Activated CD8-positive, alpha-beta memory T cell treated with anti-CD3 and anti-CD28 coated beads for 24 hours (primary cell): Measurements from ENCODE around the gene WDR38.
"Not testable (repeated sequence)": the region's sequence is repeated elsewhere in the genome, so short reads cannot be mapped to it uniquely, and the experiment has no call there.

Source experiments
- DNase-seq: peaks from one replicate; pipeline ENCODE4 v3.0.0-alpha.2; 2020

The WDR38 gene

GRCh38 chr9:124834591-124834990 is 18.7 kb upstream of the WDR38 start:
- DNase-seq, result no peak

- DNase-seq, result no peak
These were observed 18.2 kb upstream of the WDR38 start for GRCh38 chr9:124835026-124835557.

- DNase-seq, result not testable (repeated sequence)
These were observed 15.1 kb upstream of the WDR38 start for GRCh38 chr9:124838132-124838531.

- not testable (repeated sequence) for DNase-seq
These were observed 14.5 kb upstream of the WDR38 start for GRCh38 chr9:124838567-124839275.

GRCh38 chr9:124839612-124840299 is 13.5 kb upstream of the WDR38 start:
- no peak for DNase-seq

DNA sequence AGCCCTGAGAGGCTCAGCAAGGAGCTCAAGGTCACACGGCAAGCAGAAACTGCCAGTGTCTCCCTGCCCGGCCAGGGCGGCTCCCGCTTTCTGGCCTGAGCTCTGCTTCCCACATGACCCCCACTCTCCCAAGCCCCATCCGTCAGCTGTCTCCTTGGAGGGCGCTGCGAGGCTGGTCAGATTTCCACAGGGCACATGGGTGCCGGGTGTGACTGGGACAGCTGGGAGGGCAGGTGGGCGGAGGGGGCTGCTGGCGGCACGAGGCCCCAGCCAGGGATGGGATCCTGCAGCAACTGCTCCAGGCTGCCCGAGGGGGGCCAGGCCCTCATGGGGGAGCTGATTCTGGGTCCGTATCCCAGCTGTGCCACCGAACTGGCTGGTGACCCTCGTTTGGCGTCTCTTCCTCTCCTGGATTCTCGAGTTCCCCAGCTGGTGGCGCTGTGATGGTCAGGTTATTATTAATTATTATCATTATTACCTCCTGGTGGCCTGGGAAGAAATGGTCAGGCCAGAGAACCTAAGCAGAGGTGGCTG is 12.9 kb upstream of the WDR38 start:
- no peak for DNase-seq

- DNase-seq, result no peak
These were observed 12.0 kb upstream of the WDR38 start for GRCh38 chr9:124841075-124841821.

DNA sequence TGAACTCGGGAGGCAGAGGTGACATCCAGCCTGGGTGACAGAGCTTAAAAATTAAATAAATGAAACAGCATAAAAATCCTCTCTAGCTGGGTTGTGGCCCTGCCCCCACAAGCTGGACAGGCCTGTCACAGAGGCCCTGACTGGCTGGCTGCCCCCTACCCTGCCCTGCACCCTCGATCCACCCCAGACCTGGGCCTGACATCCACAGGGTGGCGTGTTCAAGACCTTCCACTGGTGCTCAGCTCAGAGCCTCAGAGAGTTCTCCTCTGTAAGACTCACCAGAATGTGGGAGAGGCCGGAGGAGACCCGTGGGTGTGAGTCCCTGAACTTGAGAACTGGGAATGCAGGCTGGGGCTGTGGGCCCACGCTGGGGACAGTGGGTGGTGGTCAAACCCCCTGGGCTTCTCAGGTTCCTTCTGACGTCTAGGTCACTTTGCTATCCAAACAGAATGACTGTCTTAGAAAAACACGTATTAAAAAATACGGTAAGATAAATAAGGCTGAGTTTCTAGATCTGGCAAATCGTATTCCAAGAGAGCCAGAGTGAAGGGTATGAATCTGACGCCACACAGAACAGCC is 9.7 kb upstream of the WDR38 start:
- DNase-seq, result no peak

- DNase-seq, result no peak
These were observed 9.0 kb upstream of the WDR38 start for GRCh38 chr9:124844291-124844690.

- not testable (repeated sequence) for DNase-seq
These were observed 6.8 kb upstream of the WDR38 start for GRCh38 chr9:124846467-124846866.

GRCh38 chr9:124846969-124847368 is 6.3 kb upstream of the WDR38 start:
- DNase-seq, result no peak

DNA sequence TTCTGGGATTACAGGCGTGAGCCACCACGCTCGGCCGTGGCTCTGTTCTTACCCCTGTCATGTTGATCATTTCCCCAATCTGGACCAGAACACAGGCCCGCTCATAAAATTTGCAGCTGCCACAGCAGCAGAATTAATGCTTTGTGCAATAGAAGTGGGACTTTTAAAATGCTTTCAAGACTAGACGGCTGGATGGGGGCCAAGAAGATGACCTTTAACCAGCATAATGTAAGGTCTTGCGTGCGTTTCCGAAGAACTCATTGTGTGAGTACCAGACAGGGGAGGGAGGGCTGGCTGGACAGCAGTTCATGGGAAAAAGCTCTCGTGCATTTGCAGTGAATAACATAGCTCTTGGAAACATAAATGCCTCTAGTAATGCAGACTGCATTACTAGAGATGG is 3.5 kb upstream of the WDR38 start:
- DNase-seq, result no peak

GRCh38 chr9:124852121-124852828 is 985 bp upstream of the WDR38 start:
- DNase-seq, result no peak

- DNase-seq, result no peak
These were observed 414 bp downstream of the WDR38 start for GRCh38 chr9:124853605-124854143.

GRCh38 chr9:124854161-124854560 is 901 bp downstream of the WDR38 start:
- no peak for DNase-seq

DNA sequence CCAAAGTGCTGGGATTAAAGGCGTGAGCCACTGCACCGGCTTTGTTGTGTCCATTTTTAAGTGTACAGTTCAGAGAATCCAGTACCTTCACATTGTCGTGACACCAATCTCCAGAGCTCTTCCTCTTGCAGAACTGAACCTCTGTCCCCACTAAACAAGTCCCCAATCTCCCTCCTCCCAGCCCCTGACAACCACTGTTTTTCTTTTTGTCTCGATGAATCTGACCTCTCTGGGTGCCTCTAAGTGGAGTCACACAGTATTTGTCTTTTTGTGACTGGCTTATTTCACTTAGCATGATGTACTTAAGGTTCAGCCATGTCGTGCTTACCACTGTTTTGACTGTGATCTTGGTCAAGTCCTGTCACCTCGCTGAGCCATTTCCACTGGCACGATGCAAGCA is 1.6 kb downstream of the WDR38 start:
- DNase-seq, result no peak

DNA sequence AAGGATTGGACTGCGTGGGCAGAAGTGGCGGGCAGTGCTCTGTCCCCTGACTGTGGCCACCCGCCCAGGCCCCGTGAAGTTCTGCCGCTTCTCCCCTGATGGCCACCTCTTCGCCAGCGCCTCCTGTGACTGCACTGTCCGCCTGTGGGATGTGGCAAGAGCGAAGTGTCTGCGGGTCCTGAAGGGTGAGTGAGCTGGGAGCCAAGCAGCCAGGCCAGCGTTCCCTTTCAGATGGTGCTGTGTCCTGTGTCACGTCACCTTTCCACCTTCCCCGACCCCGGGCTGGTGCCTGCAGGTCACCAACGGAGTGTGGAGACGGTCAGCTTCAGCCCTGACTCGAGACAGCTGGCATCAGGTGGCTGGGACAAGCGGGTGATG is 2.3 kb downstream of the WDR38 start:
- no peak for DNase-seq

- DNase-seq, result peak; percentile 75
These were observed 2.9 kb downstream of the WDR38 start for GRCh38 chr9:124855944-124856765.

DNA sequence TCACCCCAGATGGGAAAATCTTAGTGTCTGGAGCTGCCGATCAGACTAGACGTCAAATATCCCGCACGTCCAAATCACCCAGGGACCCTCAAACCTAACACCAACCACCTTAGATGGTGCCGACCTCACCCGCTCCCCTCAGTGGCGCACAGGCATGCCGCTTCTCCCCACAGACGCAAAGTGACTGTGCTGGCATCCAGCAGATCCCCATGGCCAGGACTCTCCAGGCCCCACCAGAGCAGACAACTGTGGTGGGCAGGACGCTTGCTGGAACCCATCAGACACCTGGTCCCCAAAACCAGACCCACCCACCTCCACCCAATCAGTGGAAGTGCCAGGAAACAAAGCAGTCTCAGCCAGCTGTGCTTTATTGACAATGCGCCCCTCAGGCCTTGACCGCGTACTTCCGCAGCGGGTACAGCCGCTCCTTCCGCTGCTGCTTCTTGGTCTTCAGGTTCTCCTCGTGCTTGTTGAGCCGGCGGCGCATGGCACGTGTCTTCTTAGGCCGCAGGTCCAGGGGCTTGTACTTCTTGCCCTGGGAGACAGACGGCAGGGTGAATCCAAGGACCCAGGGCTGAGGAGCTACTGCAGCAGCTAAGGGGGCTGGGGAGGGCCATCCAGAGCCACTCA is 4.4 kb downstream of the WDR38 start:
- DNase-seq, result no peak

DNA sequence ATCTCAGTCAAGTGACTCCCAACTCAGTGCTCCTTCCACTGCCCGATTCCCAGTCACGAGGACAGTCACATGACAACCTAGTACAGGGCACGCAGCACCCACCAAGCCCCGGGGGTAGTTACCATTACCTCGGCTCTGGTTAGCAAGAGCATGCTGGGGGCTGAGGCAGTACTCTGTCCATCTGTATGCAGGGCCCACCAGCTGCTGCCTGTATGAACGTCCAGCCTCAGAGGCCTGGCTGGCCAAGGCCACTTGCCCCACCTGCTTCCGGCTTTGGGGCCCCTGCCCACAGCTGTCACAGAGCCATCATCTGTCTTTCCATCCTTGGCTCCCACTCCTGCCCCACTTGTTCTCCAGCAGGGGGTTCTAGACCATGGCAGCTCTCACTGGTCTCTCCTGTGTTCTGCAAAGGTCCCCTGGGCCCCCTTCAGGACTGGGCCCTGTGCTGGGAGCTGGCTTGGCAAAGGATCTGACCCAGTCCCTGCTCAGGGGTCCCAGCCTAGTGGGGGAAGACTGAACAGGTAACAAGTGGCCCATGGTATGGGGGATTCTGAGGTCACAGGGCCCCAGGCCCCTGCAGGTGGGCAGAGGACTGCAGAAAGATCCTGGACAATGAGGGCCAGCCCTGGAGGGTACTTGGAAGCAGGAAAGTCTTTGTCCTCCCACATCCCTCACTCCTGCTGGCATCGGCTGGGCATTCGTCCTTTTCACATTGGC is 5.2 kb downstream of the WDR38 start:
- no peak for DNase-seq
